Mesendoderm (in vitro differentiated cells): ENCODE measurements around the gene CTNND2.
A peak's percentile ranks its signal among the peaks of the same experiment; 100 is the strongest.

ENCODE experiments used
- DNase-seq: peaks from one replicate; pipeline ENCODE4 v3.0.0; 2013
- H2AK5ac ChIP-seq: 2 replicates; pipeline ENCODE4 v1.6.1; 2013; ENCODE audit warnings: low read length, inconsistent platforms
- H2BK120ac ChIP-seq: 2 replicates; pipeline ENCODE4 v1.6.1; 2013; ENCODE audit warnings: low read depth, mild to moderate bottlenecking, low read length, moderate library complexity, mixed read lengths
- H2BK15ac ChIP-seq: replicated peaks from 2 replicates; pipeline ENCODE4 v1.6.1; 2013; ENCODE audit warnings: low read depth, mild to moderate bottlenecking, moderate library complexity
- H2BK5ac ChIP-seq: 2 replicates; pipeline ENCODE4 v1.6.1; 2013; ENCODE audit warnings: low read length, inconsistent platforms
- H3K18ac ChIP-seq: 2 replicates; pipeline ENCODE4 v1.6.1; 2013; ENCODE audit warnings: mild to moderate bottlenecking, low read length, mixed read lengths
- H3K23ac ChIP-seq: one replicate; pipeline ENCODE4 v1.6.1; 2013; ENCODE audit warnings: low read length
- H3K27ac ChIP-seq: 2 replicates; pipeline ENCODE4 v1.5.1; 2013; ENCODE audit warnings: low read depth, mild to moderate bottlenecking, inconsistent platforms, low read length, moderate library complexity
- H3K27me3 ChIP-seq: 2 replicates; pipeline ENCODE4 v1.6.1; 2013; ENCODE audit warnings: low read length, control low read depth, mild to moderate bottlenecking, inconsistent platforms; ENCODE audit not compliant: insufficient read depth, poor library complexity
- H3K36me3 ChIP-seq: 2 replicates; pipeline ENCODE4 v1.6.1; 2013; ENCODE audit warnings: low read length, inconsistent platforms; ENCODE audit not compliant: control insufficient read depth, insufficient read depth
- H3K4ac ChIP-seq: one replicate; pipeline ENCODE4 v1.6.1; 2013; ENCODE audit warnings: low read depth, mild to moderate bottlenecking, low read length, moderate library complexity
- H3K4me1 ChIP-seq: 2 replicates; pipeline ENCODE4 v1.6.1; 2013; ENCODE audit warnings: low read depth, low read length, inconsistent platforms; ENCODE audit not compliant: control insufficient read depth
- H3K4me2 ChIP-seq: 2 replicates; pipeline ENCODE4 v1.6.1; 2013; ENCODE audit warnings: low read length
- H3K4me3 ChIP-seq: 2 replicates; pipeline ENCODE4 v1.5.1; 2013; ENCODE audit warnings: mild to moderate bottlenecking, low read length
- H3K56ac ChIP-seq: one replicate; pipeline ENCODE4 v1.6.1; 2013; ENCODE audit warnings: low read length
- H3K79me1 ChIP-seq: 2 replicates; pipeline ENCODE4 v1.6.1; 2013; ENCODE audit warnings: low read length, inconsistent platforms
- H3K79me2 ChIP-seq: 2 replicates; pipeline ENCODE4 v1.6.1; 2013; ENCODE audit warnings: mild to moderate bottlenecking, low read length; ENCODE audit not compliant: control insufficient read depth, insufficient read depth
- H3K9ac ChIP-seq: 2 replicates; pipeline ENCODE4 v1.6.1; 2013; ENCODE audit warnings: low read length, inconsistent platforms
- H4K5ac ChIP-seq: one replicate; pipeline ENCODE4 v1.6.1; 2013; ENCODE audit warnings: low read length
- H4K8ac ChIP-seq: one replicate; pipeline ENCODE4 v1.6.1; 2013; ENCODE audit warnings: low read depth, mild to moderate bottlenecking, control low read depth, low read length, moderate library complexity
- WGBS: extraction: QIAGEN DNeasy Blood & Tissue Kit; methylation state at CpG from one replicate; pipeline ENCODE4 v1.1.7; 2013; ENCODE audit warnings: low lambda C conversion rate, missing lambda C conversion rate; ENCODE audit not compliant: insufficient coverage; ENCODE audit errors: extremely low coverage; 5-methylcytosine and 5-hydroxymethylcytosine counted together

Gene CTNND2

DNA sequence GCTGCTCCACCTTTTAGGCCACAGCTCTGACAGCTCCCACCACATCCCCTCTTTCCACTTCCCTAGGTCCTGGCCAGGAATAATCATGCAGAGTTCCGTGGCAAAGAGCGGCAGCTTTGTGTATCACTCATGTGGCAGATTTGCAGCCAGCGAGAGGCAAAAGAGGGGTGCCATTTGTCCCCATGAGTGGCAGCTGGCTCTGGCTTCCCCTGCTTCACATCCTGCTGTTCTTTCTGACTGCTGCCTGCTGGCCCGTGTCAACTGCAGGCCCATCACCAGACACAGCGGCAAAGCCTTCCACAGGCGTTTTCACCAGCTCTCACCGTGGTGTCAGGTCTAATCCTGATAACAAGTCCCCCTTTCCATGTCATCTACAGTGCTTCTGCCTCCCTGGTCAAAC is 712.6 kb downstream of the CTNND2 start:
- Histone ChIP-seq H2BK5ac (no peak overlapping the region), H3K56ac (no peak overlapping the region), H3K36me3 (no peaks in the 10 kb centered on the region), H2AK5ac (no peak overlapping the region), H3K4me3 (no peak overlapping the region), H3K27ac (no peak overlapping the region), H3K27me3 (no peaks in the 10 kb centered on the region), H3K4ac (no peak overlapping the region), H3K9ac (no peak overlapping the region), H2BK15ac (no peak overlapping the region), H2BK120ac (no peak overlapping the region), H3K23ac (no peak overlapping the region), H3K18ac (no peak overlapping the region), H3K79me1 (no peaks in the 10 kb centered on the region), H4K8ac (no peak overlapping the region), H3K4me1 (no peaks in the 10 kb centered on the region), H3K4me2 (no peak overlapping the region), H3K79me2 (no peaks in the 10 kb centered on the region), H4K5ac (no peak overlapping the region)
- WGBS: no CpG with 5 or more reads among the region's 7 CpGs
- peak; percentile 6 for DNase-seq

DNA sequence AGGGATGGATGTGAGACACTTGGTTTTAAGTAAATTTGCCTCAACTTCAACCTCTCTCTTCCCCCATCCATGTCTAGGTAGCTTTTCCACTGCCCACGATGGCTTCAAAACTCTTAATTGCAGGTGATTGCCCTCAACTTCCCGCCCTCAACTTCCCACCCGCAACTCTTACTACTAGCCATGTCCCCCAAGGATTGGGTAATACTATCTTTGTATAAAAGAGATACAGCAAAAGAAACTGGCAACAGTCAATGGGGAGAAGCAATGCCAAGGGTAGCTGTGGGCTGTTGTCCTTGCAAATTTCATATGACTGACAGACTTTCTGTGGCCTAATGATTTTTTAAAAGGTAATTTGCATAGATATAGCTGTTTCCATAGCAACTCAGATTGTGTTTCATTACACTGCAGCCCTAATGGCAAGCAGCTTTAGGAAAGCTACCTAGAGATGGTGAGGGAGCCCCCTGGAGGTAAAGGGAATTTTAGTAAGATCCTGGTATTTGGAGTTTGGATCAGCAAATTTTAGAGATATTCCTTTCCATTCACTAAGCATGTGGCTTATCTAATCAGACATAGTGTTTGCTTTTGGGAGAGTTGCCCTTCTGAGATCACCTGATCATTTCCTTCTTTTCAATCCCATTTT is 721.7 kb downstream of the CTNND2 start:
- DNase-seq: peak; percentile 92
- no peak overlapping the region for H3K4me3 ChIP-seq
- H2BK5ac ChIP-seq: no peak overlapping the region
- no peak overlapping the region for H4K8ac ChIP-seq
- H2BK15ac ChIP-seq: no peak overlapping the region
- H3K36me3 ChIP-seq: no peaks in the 10 kb centered on the region
- no peaks in the 10 kb centered on the region for H3K4me1 ChIP-seq
- H3K27ac ChIP-seq: no peak overlapping the region
- H3K79me1 ChIP-seq: no peaks in the 10 kb centered on the region
- no peak overlapping the region for H3K18ac ChIP-seq
- no peaks in the 10 kb centered on the region for H3K79me2 ChIP-seq
- H2AK5ac ChIP-seq: no peak overlapping the region
- H3K4ac ChIP-seq: no peak overlapping the region
- no peak overlapping the region for H2BK120ac ChIP-seq
- no peak overlapping the region for H3K4me2 ChIP-seq
- H3K27me3 ChIP-seq: no peaks in the 10 kb centered on the region
- no peak overlapping the region for H3K23ac ChIP-seq
- no peak overlapping the region for H4K5ac ChIP-seq
- H3K9ac ChIP-seq: no peak overlapping the region
- no peak overlapping the region for H3K56ac ChIP-seq
- no CpG with 5 or more reads among the region's 3 CpGs for WGBS

DNA sequence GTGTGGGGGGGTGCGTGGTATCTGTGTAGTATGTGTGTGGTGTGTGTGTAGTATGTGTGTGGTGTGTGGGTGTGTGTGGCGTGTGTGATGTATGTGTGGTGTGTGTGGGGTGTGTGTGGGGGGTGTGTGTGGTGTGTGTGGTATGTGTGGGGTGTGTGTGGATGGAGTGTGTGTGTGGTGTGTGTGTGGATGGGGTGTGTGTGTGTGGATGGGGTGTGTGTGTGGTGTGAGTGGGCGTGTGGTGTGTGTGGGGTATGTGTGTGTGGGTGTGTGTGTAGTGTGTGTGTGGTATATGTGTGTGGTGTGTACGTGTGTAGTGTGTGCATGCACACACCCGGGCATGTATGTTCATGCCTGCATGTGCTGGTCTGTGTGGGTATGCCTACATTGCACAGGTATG is 722.3 kb downstream of the CTNND2 start:
- Histone ChIP-seq H3K27me3 (no peaks in the 10 kb centered on the region), H3K27ac (no peak overlapping the region), H4K8ac (no peak overlapping the region), H3K9ac (no peak overlapping the region), H3K4me1 (no peaks in the 10 kb centered on the region), H3K79me2 (no peaks in the 10 kb centered on the region), H3K4ac (no peak overlapping the region), H3K36me3 (no peaks in the 10 kb centered on the region), H2AK5ac (no peak overlapping the region), H2BK5ac (no peak overlapping the region), H3K56ac (no peak overlapping the region), H3K79me1 (no peaks in the 10 kb centered on the region), H3K23ac (no peak overlapping the region), H3K4me2 (no peak overlapping the region), H2BK120ac (no peak overlapping the region), H3K18ac (no peak overlapping the region), H2BK15ac (no peak overlapping the region), H3K4me3 (no peak overlapping the region), H4K5ac (no peak overlapping the region)
- DNase-seq: no peak
- WGBS: 100% methylated on average over 3 of the region's 5 CpGs

DNA sequence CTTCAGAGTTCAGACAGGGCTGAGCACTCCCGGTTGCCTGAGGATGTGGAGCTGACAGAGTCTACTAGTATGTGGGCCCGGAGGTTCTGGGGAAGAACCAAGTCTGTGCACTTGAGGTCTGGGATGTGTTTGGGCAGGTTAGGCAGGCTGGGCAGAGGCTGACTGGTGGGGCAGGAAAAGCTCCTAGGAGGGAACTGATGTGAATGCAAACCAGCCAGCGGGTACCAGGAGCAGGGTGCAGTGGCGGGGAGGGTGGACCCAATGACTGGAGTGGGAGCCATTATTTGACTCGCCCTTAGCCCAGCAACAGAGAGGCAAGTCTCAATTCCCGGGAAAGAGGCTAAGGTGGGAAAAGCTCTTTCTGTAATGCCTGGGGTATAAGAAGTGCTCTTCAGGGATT is 723.4 kb downstream of the CTNND2 start:
- Histone ChIP-seq H3K56ac (no peak overlapping the region), H3K27me3 (no peaks in the 10 kb centered on the region), H3K4ac (no peak overlapping the region), H4K5ac (no peak overlapping the region), H3K9ac (no peak overlapping the region), H2BK5ac (no peak overlapping the region), H4K8ac (no peak overlapping the region), H3K79me2 (no peaks in the 10 kb centered on the region), H3K27ac (no peak overlapping the region), H3K4me3 (no peak overlapping the region), H3K36me3 (no peaks in the 10 kb centered on the region), H3K4me2 (no peak overlapping the region), H2BK120ac (no peak overlapping the region), H3K18ac (no peak overlapping the region), H2BK15ac (no peak overlapping the region), H3K79me1 (no peaks in the 10 kb centered on the region), H2AK5ac (no peak overlapping the region), H3K23ac (no peak overlapping the region), H3K4me1 (no peaks in the 10 kb centered on the region)
- WGBS: no CpG with 5 or more reads among the region's 6 CpGs
- DNase-seq: no peak

DNA sequence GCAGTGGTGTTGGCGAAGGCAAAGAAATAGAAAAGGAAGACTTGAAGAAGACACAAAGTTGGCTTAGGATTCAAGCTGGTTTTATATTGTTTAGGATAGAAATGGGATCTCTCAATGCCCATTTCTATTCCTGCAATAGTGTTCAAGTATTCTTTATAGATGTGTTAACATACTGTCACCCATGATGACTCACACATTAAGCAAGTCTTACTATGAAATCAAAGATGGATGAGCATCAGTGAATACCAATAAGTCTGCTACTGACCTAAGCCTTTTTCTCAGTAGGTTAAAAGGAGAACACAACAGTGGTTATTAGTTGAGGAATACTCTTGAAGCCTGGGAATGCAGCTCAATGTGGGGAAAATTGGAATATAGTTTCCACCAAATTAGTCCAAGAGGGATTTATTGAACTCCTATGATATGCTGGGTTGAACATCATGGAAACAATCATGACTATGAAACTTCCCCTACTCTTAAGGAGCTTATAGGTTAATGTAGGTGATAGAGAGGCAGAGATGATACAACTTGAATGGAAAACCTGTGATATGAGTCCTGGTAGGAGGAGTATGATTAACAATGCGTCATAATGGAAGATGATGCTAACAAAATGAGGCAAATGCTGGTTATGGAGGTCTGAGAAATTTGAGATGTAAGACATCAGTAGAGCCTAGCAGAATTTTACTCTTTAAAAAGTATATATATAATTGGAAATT is 726.1 kb downstream of the CTNND2 start:
- H3K56ac ChIP-seq: no peak overlapping the region
- no peak overlapping the region for H3K9ac ChIP-seq
- H4K8ac ChIP-seq: no peak overlapping the region
- no peaks in the 10 kb centered on the region for H3K36me3 ChIP-seq
- WGBS: no CpG with 5 or more reads among the region's 2 CpGs
- H3K27me3 ChIP-seq: no peaks in the 10 kb centered on the region
- no peak overlapping the region for H3K18ac ChIP-seq
- no peak overlapping the region for H2BK5ac ChIP-seq
- no peak overlapping the region for H3K4ac ChIP-seq
- H2BK15ac ChIP-seq: no peak overlapping the region
- H2AK5ac ChIP-seq: no peak overlapping the region
- H2BK120ac ChIP-seq: no peak overlapping the region
- no peak overlapping the region for H3K4me3 ChIP-seq
- H3K23ac ChIP-seq: no peak overlapping the region
- no peak for DNase-seq
- H4K5ac ChIP-seq: no peak overlapping the region
- no peak overlapping the region for H3K4me2 ChIP-seq
- no peak overlapping the region for H3K27ac ChIP-seq
- H3K79me1 ChIP-seq: no peaks in the 10 kb centered on the region
- H3K4me1 ChIP-seq: no peaks in the 10 kb centered on the region
- no peaks in the 10 kb centered on the region for H3K79me2 ChIP-seq

DNA sequence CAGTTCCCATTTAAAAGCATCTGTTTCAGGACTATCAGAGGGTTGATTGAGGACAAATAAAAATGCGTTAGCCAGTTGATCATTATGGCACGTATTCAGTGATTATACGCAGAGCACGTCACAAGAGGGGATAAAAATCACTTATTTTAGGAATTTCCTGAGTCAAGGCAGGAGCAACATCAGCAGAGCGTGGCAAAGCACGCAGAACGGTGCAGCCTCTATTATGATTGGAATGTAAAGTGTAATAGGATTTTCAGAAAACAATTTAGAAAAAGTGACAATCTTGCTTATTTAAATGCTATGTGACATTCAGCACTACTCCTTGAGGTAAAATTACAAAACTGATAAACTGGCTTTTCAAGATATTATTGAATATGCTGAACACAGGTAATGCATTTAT is 729.7 kb downstream of the CTNND2 start:
- Histone ChIP-seq H4K8ac (no peak overlapping the region), H3K4me1 (no peaks in the 10 kb centered on the region), H3K27me3 (no peaks in the 10 kb centered on the region), H3K79me1 (no peaks in the 10 kb centered on the region), H3K9ac (no peak overlapping the region), H3K18ac (no peak overlapping the region), H3K4me2 (no peak overlapping the region), H2BK15ac (no peak overlapping the region), H3K79me2 (no peaks in the 10 kb centered on the region), H3K27ac (no peak overlapping the region), H4K5ac (no peak overlapping the region), H3K23ac (no peak overlapping the region), H3K4me3 (no peak overlapping the region), H2AK5ac (no peak overlapping the region), H3K36me3 (no peaks in the 10 kb centered on the region), H2BK5ac (no peak overlapping the region), H2BK120ac (no peak overlapping the region), H3K56ac (no peak overlapping the region), H3K4ac (no peak overlapping the region)
- no peak for DNase-seq
- no CpG with 5 or more reads among the region's 7 CpGs for WGBS
